Epidermal melanocyte (primary cell): ENCODE measurements around the gene AVPI1.
"Not testable (repeated sequence)": the region's sequence is repeated elsewhere in the genome, so short reads cannot be mapped to it uniquely, and the experiment has no call there.

ENCODE experiments used
- DNase-seq: peaks from one replicate; pipeline ENCODE4 v3.0.0; 2011; ENCODE audit warnings: low spot score; ENCODE audit not compliant: insufficient read length

The AVPI1 gene

GRCh38 chr10:97640868-97641811 is 45.9 kb downstream of the AVPI1 start:
- DNase-seq, result no peak

- peak; percentile 94 for DNase-seq
Measured at GRCh38 chr10:97640174-97640867, 46.7 kb downstream of the AVPI1 start, which contains the start of gene PI4K2A. PI4K2A (plus strand) TSS chr10:97640671; CDS start chr10:97640743, 72 bp downstream.

GRCh38 chr10:97639090-97639489 is 48.0 kb downstream of the AVPI1 start:
- DNase-seq, result not testable (repeated sequence)

- DNase-seq, result no peak
Measured at GRCh38 chr10:97635577-97635976, 51.5 kb downstream of the AVPI1 start.

- no peak for DNase-seq
Measured at GRCh38 chr10:97633921-97634320, 53.1 kb downstream of the AVPI1 start.

GRCh38 chr10:97632949-97633884 is 53.8 kb downstream of the AVPI1 start, which contains the start of gene MORN4:
MORN4 (minus strand) TSS chr10:97633500; CDS start chr10:97619653, 13,847 bp downstream.
- peak; percentile 86 for DNase-seq

- DNase-seq, result no peak
Measured at GRCh38 chr10:97631098-97631497, 55.9 kb downstream of the AVPI1 start.

- DNase-seq, result no peak
Measured at GRCh38 chr10:97629289-97629688, 57.8 kb downstream of the AVPI1 start.

GRCh38 chr10:97628228-97628627 is 58.8 kb downstream of the AVPI1 start:
- no peak for DNase-seq

- no peak for DNase-seq
Measured at GRCh38 chr10:97627731-97628130, 59.3 kb downstream of the AVPI1 start.
